ENCODE measurements around the gene SECISBP2.
"Not testable (repeated sequence)": the region's sequence is repeated elsewhere in the genome, so short reads cannot be mapped to it uniquely, and the experiment has no call there.

Gene SECISBP2

DNA sequence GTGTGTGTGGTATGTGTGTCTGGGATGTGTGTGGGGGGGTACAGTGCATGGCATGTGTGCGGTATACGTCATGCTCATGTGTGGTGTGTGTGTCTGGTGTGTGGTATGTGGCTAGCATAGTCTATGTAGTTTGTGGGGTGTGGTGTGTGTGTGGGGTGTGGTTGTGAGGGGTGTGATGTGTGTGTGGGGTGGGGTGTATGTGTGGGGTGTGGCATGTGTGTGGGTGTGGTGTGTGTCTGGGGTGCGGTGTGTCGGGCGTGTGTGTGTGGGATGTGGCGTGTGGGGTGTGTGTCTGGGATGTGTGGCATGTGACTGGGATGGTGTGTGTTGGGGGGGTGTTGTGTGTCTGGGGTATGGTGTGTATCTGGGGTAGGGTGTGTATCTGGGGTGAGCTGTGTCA is 52.3 kb downstream of the SECISBP2 start:
- no peaks in the 10 kb centered on the region for H3K27me3 ChIP-seq (ENCODE audit: low read length)
- H3K4me3 ChIP-seq (ENCODE audit: insufficient read depth, low read length, poor library complexity, severe bottlenecking): no peak overlapping the region
- H3K9me2 ChIP-seq (replicated peaks; ENCODE audit: insufficient read depth, low read length): no peaks in the 10 kb centered on the region
- H4K20me1 ChIP-seq (ENCODE audit: low read depth, low read length): no peaks in the 10 kb centered on the region
- H2AFZ ChIP-seq (ENCODE audit: low read depth, low read length, severe bottlenecking): no peak overlapping the region
- H3K79me2 ChIP-seq (ENCODE audit: insufficient read depth, low read length): no peaks in the 10 kb centered on the region
- no peaks in the 10 kb centered on the region for H3F3A ChIP-seq (ENCODE audit: insufficient read depth)
- H3K4me2 ChIP-seq (ENCODE audit: low read depth, low read length, poor library complexity, severe bottlenecking): no peak overlapping the region
- no peak for TF ChIP-seq EZH2phosphoT487 (conservative IDR thresholded peaks at IDR 0.05; ENCODE audit: low read length)
- no peak for TF ChIP-seq CTCF (IDR thresholded peaks at IDR 0.05; ENCODE audit: insufficient read depth, low read length, poor library complexity, severe bottlenecking)
- no peaks in the 10 kb centered on the region for H3K9me3 ChIP-seq (ENCODE audit: insufficient read depth, low read length)
- no peak overlapping the region for H3K27ac ChIP-seq (ENCODE audit: low read depth, low read length)
- H3K9ac ChIP-seq (ENCODE audit: low read length): no peak overlapping the region
- no peaks in the 10 kb centered on the region for H3K36me3 ChIP-seq (ENCODE audit: low read length)

DNA sequence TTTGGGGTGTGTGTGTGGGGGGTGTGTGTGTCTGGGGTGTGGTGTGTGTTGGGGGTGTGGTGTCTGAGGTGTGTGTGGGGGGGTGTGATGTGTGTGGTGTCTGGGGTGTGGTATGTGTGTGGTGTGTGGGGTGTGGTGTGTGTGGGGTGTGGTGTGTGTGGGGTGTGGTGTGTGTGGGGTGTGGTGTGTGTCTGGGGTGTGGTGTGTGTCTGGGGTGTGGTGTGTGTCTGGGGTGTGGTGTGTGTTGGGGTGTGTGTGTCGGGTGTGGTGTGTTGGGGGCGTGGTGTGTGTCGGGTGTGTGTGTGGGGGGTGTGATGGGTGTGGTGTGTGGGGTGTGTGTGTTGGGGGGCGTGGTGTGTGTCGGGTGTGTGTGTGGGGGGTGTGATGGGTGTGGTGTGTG is 53.5 kb downstream of the SECISBP2 start:
- H3K4me3 ChIP-seq (ENCODE audit: insufficient read depth, low read length, poor library complexity, severe bottlenecking); H3K27me3 ChIP-seq (ENCODE audit: low read length); H3K27ac ChIP-seq (ENCODE audit: low read depth, low read length); H2AFZ ChIP-seq (ENCODE audit: low read depth, low read length, severe bottlenecking); H3K79me2 ChIP-seq (ENCODE audit: insufficient read depth, low read length); H3K4me2 ChIP-seq (ENCODE audit: low read depth, low read length, poor library complexity, severe bottlenecking); H3K9me2 ChIP-seq (replicated peaks; ENCODE audit: insufficient read depth, low read length); H3K9me3 ChIP-seq (ENCODE audit: insufficient read depth, low read length); H3K36me3 ChIP-seq (ENCODE audit: low read length); H3K9ac ChIP-seq (ENCODE audit: low read length); H4K20me1 ChIP-seq (ENCODE audit: low read depth, low read length); H3F3A ChIP-seq (ENCODE audit: insufficient read depth): not testable (repeated sequence)

GRCh38 chr9:89372230-89372816 is 54.0 kb downstream of the SECISBP2 start:
- Histone ChIP-seq H3K27ac (ENCODE audit: low read depth, low read length) (no peak overlapping the region), H3K4me2 (ENCODE audit: low read depth, low read length, poor library complexity, severe bottlenecking) (no peak overlapping the region), H4K20me1 (ENCODE audit: low read depth, low read length) (no peaks in the 10 kb centered on the region), H3F3A (ENCODE audit: insufficient read depth) (no peaks in the 10 kb centered on the region), H3K4me3 (ENCODE audit: insufficient read depth, low read length, poor library complexity, severe bottlenecking) (no peak overlapping the region), H3K9ac (ENCODE audit: low read length) (no peak overlapping the region), H3K9me3 (ENCODE audit: insufficient read depth, low read length) (no peaks in the 10 kb centered on the region), H3K9me2 (replicated peaks; ENCODE audit: insufficient read depth, low read length) (no peaks in the 10 kb centered on the region), H3K79me2 (ENCODE audit: insufficient read depth, low read length) (no peaks in the 10 kb centered on the region), H2AFZ (ENCODE audit: low read depth, low read length, severe bottlenecking) (no peak overlapping the region), H3K27me3 (ENCODE audit: low read length) (no peaks in the 10 kb centered on the region), H3K36me3 (ENCODE audit: low read length) (no peaks in the 10 kb centered on the region)
- TF ChIP-seq EZH2phosphoT487 (conservative IDR thresholded peaks at IDR 0.05; ENCODE audit: low read length): no peak
- no peak for TF ChIP-seq CTCF (IDR thresholded peaks at IDR 0.05; ENCODE audit: insufficient read depth, low read length, poor library complexity, severe bottlenecking)

DNA sequence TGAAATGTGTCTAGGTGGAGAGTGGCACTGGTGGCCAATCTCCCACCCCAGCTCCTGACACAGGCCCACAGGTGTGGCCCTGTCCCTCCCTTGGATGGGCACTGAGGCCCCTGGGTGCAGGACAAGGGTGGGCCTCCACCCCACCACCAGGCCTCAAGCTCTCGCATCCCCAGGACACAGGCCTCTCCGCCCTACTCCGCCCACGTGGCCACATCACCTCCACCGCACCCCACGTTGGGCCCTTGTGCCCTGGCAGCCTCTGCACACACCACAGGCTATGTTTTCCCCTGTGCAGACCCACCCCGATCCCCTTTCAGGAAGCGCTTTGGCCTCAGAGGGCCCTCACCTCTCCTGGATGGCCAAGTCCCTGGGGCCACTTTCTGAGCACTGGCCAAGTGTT is 54.7 kb downstream of the SECISBP2 start:
- Histone ChIP-seq H3K27ac (ENCODE audit: low read depth, low read length) (no peak overlapping the region), H3K36me3 (ENCODE audit: low read length) (no peaks in the 10 kb centered on the region), H3K79me2 (ENCODE audit: insufficient read depth, low read length) (no peaks in the 10 kb centered on the region), H3F3A (ENCODE audit: insufficient read depth) (no peaks in the 10 kb centered on the region), H3K27me3 (ENCODE audit: low read length) (no peaks in the 10 kb centered on the region), H4K20me1 (ENCODE audit: low read depth, low read length) (no peaks in the 10 kb centered on the region), H2AFZ (ENCODE audit: low read depth, low read length, severe bottlenecking) (no peak overlapping the region), H3K4me2 (ENCODE audit: low read depth, low read length, poor library complexity, severe bottlenecking) (no peak overlapping the region), H3K4me3 (ENCODE audit: insufficient read depth, low read length, poor library complexity, severe bottlenecking) (no peak overlapping the region), H3K9ac (ENCODE audit: low read length) (no peak overlapping the region), H3K9me2 (replicated peaks; ENCODE audit: insufficient read depth, low read length) (no peaks in the 10 kb centered on the region), H3K9me3 (ENCODE audit: insufficient read depth, low read length) (no peaks in the 10 kb centered on the region)
- TF ChIP-seq CTCF (IDR thresholded peaks at IDR 0.05; ENCODE audit: insufficient read depth, low read length, poor library complexity, severe bottlenecking) (no peak), EZH2phosphoT487 (conservative IDR thresholded peaks at IDR 0.05; ENCODE audit: low read length) (no peak)

All from SU-DHL-6 (cell line).